HepG2 (cell line): ENCODE results near the gene ANKRD13D. TPM values are rescaled to one million over a fixed set of nuclear protein-coding genes. Genes with fewer than 3 reads are reported as not detected.

ENCODE experiments used
- ETV5 ChIP-seq: IDR thresholded peaks from 2 replicates; pipeline ENCODE4 v1.6.1; 2018; ENCODE audit warnings: missing biosample characterization, missing genetic modification reagents, inconsistent platforms, borderline replicate concordance
- KLF13 ChIP-seq: sonication (generic); formaldehyde crosslinking; IDR thresholded peaks from 2 replicates; pipeline ENCODE4 v1.4.0; 2020; ENCODE audit warnings: mild to moderate bottlenecking, missing genetic modification reagents
- PCBP1 ChIP-seq: fragments of 200-400 bp; formaldehyde crosslinking; IDR thresholded peaks from 2 replicates; pipeline ENCODE4 v1.6.1; 2017; ENCODE audit warnings: mild to moderate bottlenecking, low read depth, low read length, borderline replicate concordance
- PRMT3 ChIP-seq: sonication (generic); formaldehyde crosslinking; IDR thresholded peaks from 2 replicates; pipeline ENCODE4 v1.8.1; 2022; ENCODE audit warnings: low read depth, mild to moderate bottlenecking, moderate library complexity, missing genetic modification reagents, borderline replicate concordance
- REL ChIP-seq: sonication (generic); formaldehyde crosslinking; conservative IDR thresholded peaks from 2 replicates; pipeline ENCODE4 v1.8.0; 2022; ENCODE audit warnings: mild to moderate bottlenecking, missing genetic modification reagents, moderate library complexity
- SKI ChIP-seq: fragments of 450-650 bp; IDR thresholded peaks from one replicate; pipeline ENCODE4 v1.6.1; 2018; ENCODE audit warnings: mild to moderate bottlenecking; ENCODE audit not compliant: partially characterized antibody
- SMARCE1 ChIP-seq: fragments of 450-650 bp; IDR thresholded peaks from 2 replicates; pipeline ENCODE4 v1.6.1; 2017; ENCODE audit warnings: borderline replicate concordance
- SOX13 ChIP-seq, 3 experiments: fragments of 450-650 bp in 1 of 3; sonication (generic) in 1 of 3; formaldehyde crosslinking in 1 of 3; IDR thresholded peaks in 2 of 3; conservative IDR thresholded peaks in 1 of 3; 2 replicates each; pipeline versions ENCODE4 v1.5.0 to v1.6.1; 2016 to 2020; ENCODE audit warnings: antibody characterized with exemption in 1 of 3, mild to moderate bottlenecking in 1 of 3, missing compliant biosample characterization in 1 of 3, missing genetic modification reagents in 1 of 3, moderate library complexity in 1 of 3
- SP140L ChIP-seq: sonication (generic); formaldehyde crosslinking; IDR thresholded peaks from 2 replicates; pipeline ENCODE4 v1.4.0; 2020; ENCODE audit warnings: missing genetic modification reagents, borderline replicate concordance
- ZBTB38 ChIP-seq: sonication (generic); formaldehyde crosslinking; IDR thresholded peaks from 2 replicates; pipeline ENCODE4 v1.5.1; 2020; ENCODE audit warnings: mild to moderate bottlenecking, missing genetic modification reagents
- ZKSCAN1 ChIP-seq: fragments of 150-350 bp; IDR thresholded peaks from 2 replicates; pipeline ENCODE4 v1.6.1; 2014; ENCODE audit warnings: low read length
- ZNF235 ChIP-seq: sonication (generic); formaldehyde crosslinking; IDR thresholded peaks from 2 replicates; pipeline ENCODE4 v1.8.1; 2023; ENCODE audit warnings: mild to moderate bottlenecking, missing genetic modification reagents, borderline replicate concordance
- ZNF564 ChIP-seq: sonication (generic); formaldehyde crosslinking; IDR thresholded peaks from 2 replicates; pipeline ENCODE4 v1.8.1; 2023; ENCODE audit warnings: mild to moderate bottlenecking, missing genetic modification reagents
- ZNF605 ChIP-seq: sonication (generic); formaldehyde crosslinking; IDR thresholded peaks from 2 replicates; pipeline ENCODE4 v1.8.0; 2022; ENCODE audit warnings: mild to moderate bottlenecking, missing genetic modification reagents
- ZSCAN9 ChIP-seq: IDR thresholded peaks from 2 replicates; pipeline ENCODE4 v1.6.1; 2016; ENCODE audit warnings: borderline replicate concordance
- polyA plus RNA-seq, 8 experiments: library from polyadenylated mRNA; depleted of rRNA in 3 of 8; stranded (reverse) in 7 of 8; unstranded in 1 of 8; fragments of >200 nt; fragmentation: Illumina TruSeq in 4 of 8; extraction: Trizol in 4 of 8; gene quantifications; 2 replicates each; pipeline versions ENCODE4 v1.2.1 to v1.2.3, GENCODE V29; 2011 to 2016; ENCODE audit warnings: low read depth in 4 of 8, missing spikeins in 1 of 8, mixed read lengths in 1 of 8; ENCODE audit not compliant: insufficient read depth in 1 of 8
- total RNA-seq, 5 experiments: library from RNA; depleted of rRNA; stranded (reverse); fragments of >200 nt; fragmentation: Illumina TruSeq; extraction: Trizol; gene quantifications; 2 replicates each; pipeline ENCODE4 v1.2.3, GENCODE V29; 2016; ENCODE audit warnings: low read depth in 1 of 5
- TF ChIP-seq, protein P1 (sequence below): sonication (generic); formaldehyde crosslinking; conservative IDR thresholded peaks from 2 replicates; pipeline ENCODE4 v1.8.1; 2023; ENCODE audit warnings: missing genetic modification reagents
- TF ChIP-seq, protein P2 (sequence below): sonication (generic); formaldehyde crosslinking; IDR thresholded peaks from 2 replicates; pipeline ENCODE4 v1.4.0; 2020; ENCODE audit warnings: missing genetic modification reagents, borderline replicate concordance
- TF ChIP-seq, protein P3 (sequence below): sonication (generic); formaldehyde crosslinking; conservative IDR thresholded peaks from 2 replicates; pipeline ENCODE4 v1.5.0; 2020; ENCODE audit warnings: missing genetic modification reagents
- TF ChIP-seq, protein P4 (sequence below): IDR thresholded peaks from 2 replicates; pipeline ENCODE4 v1.6.1; 2016; ENCODE audit warnings: missing biosample characterization, missing genetic modification reagents, low read depth

ANKRD13D gene
- total and polyA plus RNA-seq, 2 of the 13 experiments (the other 11 are each of a cell fraction or from before 2014, with no cell fraction given), result 18.6 to 27.3 TPM

DNA sequence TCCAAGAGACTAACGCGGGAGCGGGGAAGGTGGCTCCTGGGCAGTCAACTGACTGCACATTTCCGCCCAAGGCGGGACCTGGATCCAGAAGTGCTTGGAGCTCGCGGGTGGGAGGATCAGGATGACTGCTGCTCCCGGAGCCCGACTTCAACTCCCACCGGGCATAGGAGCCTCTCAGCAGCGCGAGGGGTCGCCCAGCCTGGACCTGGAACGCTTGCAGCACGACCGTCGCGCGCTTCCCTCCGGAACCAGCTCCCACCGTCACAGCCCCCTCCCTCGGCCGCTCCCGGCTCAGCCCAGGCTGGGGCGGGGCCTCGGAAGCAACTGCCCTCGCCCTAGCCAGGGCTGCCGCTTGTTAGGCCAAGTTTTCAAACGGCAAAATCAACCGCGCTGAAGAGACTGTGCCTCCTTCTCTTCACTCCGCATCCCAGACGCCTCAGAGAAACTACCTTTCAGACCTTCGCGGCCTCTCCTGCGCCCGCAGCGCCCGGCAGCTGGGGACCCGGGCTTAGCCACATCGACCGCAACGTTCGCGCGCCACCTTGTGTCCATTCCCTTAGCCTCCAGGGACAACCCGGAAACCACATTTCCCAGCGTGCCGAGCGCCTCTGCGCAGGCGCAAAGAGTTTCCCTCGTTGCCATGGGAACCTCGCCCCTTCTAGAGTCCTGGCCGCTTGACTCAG, 28.2 kb downstream of the ANKRD13D start (continued):
- TF ChIP-seq SKI (peak; percentile 63), ZBTB38 (CRISPR knock-in tag) (peak; percentile 73; the same call in 1 of the 2 replicates), ZSCAN9 (CRISPR knock-in tag) (peak; percentile 59; the same call in 1 of the 2 replicates), SOX13 (IDR thresholded peaks at IDR 0.05) (no peak), SOX13 (CRISPR knock-in tag; conservative IDR thresholded peaks at IDR 0.05 in 1 of 2, IDR thresholded peaks at IDR 0.05 in 1 of 2) (peak in 1 of 2 experiments; percentile 10; a peak in 1 of 4 replicates), KLF13 (CRISPR knock-in tag) (no peak), ETV5 (CRISPR knock-in tag) (peak; percentile 65), ZKSCAN1 (no peak), PCBP1 (no peak; the same call in 1 of the 2 replicates), SP140L (CRISPR knock-in tag) (peak; percentile 30; the same call in 1 of the 2 replicates), ZNF564 (CRISPR knock-in tag) (0 out of 2 replicates have a peak, but pooled peaks have one; percentile 17), PRMT3 (CRISPR knock-in tag) (no peak), ZNF235 (CRISPR knock-in tag) (peak; percentile 71; the same call in 1 of the 2 replicates), SMARCE1 (no peak), REL (CRISPR knock-in tag) (0 out of 2 replicates have a peak, but pooled peaks have one; percentile 75), ZNF605 (CRISPR knock-in tag) (peak; percentile 75)
- TF ChIP-seq, protein P1, sequence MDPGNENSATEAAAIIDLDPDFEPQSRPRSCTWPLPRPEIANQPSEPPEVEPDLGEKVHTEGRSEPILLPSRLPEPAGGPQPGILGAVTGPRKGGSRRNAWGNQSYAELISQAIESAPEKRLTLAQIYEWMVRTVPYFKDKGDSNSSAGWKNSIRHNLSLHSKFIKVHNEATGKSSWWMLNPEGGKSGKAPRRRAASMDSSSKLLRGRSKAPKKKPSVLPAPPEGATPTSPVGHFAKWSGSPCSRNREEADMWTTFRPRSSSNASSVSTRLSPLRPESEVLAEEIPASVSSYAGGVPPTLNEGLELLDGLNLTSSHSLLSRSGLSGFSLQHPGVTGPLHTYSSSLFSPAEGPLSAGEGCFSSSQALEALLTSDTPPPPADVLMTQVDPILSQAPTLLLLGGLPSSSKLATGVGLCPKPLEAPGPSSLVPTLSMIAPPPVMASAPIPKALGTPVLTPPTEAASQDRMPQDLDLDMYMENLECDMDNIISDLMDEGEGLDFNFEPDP (CRISPR knock-in tag), result peak; percentile 96; the same call in 1 of the 2 replicates
- TF ChIP-seq, protein P2, sequence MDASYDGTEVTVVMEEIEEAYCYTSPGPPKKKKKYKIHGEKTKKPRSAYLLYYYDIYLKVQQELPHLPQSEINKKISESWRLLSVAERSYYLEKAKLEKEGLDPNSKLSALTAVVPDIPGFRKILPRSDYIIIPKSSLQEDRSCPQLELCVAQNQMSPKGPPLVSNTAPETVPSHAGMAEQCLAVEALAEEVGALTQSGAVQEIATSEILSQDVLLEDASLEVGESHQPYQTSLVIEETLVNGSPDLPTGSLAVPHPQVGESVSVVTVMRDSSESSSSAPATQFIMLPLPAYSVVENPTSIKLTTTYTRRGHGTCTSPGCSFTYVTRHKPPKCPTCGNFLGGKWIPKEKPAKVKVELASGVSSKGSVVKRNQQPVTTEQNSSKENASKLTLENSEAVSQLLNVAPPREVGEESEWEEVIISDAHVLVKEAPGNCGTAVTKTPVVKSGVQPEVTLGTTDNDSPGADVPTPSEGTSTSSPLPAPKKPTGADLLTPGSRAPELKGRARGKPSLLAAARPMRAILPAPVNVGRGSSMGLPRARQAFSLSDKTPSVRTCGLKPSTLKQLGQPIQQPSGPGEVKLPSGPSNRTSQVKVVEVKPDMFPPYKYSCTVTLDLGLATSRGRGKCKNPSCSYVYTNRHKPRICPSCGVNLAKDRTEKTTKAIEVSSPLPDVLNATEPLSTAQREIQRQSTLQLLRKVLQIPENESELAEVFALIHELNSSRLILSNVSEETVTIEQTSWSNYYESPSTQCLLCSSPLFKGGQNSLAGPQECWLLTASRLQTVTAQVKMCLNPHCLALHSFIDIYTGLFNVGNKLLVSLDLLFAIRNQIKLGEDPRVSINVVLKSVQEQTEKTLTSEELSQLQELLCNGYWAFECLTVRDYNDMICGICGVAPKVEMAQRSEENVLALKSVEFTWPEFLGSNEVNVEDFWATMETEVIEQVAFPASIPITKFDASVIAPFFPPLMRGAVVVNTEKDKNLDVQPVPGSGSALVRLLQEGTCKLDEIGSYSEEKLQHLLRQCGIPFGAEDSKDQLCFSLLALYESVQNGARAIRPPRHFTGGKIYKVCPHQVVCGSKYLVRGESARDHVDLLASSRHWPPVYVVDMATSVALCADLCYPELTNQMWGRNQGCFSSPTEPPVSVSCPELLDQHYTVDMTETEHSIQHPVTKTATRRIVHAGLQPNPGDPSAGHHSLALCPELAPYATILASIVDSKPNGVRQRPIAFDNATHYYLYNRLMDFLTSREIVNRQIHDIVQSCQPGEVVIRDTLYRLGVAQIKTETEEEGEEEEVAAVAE (CRISPR knock-in tag), result peak; percentile 83; the same call in 1 of the 2 replicates
- TF ChIP-seq, protein P3, sequence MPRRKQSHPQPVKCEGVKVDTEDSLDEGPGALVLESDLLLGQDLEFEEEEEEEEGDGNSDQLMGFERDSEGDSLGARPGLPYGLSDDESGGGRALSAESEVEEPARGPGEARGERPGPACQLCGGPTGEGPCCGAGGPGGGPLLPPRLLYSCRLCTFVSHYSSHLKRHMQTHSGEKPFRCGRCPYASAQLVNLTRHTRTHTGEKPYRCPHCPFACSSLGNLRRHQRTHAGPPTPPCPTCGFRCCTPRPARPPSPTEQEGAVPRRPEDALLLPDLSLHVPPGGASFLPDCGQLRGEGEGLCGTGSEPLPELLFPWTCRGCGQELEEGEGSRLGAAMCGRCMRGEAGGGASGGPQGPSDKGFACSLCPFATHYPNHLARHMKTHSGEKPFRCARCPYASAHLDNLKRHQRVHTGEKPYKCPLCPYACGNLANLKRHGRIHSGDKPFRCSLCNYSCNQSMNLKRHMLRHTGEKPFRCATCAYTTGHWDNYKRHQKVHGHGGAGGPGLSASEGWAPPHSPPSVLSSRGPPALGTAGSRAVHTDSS (CRISPR knock-in tag), result 0 out of 2 replicates have a peak, but pooled peaks have one; percentile 57
- TF ChIP-seq, protein P4, sequence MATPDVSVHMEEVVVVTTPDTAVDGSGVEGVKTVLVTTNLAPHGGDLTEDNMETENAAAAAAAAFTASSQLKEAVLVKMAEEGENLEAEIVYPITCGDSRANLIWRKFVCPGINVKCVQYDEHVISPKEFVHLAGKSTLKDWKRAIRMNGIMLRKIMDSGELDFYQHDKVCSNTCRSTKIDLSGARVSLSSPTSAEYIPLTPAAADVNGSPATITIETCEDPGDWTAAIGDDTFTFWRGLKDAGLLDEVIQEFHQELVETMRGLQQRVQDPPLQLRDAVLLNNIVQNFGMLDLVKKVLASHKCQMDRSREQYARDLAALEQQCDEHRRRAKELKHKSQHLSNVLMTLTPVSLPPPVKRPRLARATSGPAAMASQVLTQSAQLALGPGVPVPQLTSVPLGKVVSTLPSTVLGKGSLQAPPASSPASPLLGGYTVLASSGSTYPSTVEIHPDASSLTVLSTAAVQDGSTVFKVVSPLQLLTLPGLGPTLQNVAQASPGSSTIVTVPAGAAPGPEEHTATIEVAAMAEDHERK (CRISPR knock-in tag), result 0 out of 2 replicates have a peak, but pooled peaks have one; percentile 42
